ENCODE measurements around the gene ZNF536.

The ZNF536 gene

DNA sequence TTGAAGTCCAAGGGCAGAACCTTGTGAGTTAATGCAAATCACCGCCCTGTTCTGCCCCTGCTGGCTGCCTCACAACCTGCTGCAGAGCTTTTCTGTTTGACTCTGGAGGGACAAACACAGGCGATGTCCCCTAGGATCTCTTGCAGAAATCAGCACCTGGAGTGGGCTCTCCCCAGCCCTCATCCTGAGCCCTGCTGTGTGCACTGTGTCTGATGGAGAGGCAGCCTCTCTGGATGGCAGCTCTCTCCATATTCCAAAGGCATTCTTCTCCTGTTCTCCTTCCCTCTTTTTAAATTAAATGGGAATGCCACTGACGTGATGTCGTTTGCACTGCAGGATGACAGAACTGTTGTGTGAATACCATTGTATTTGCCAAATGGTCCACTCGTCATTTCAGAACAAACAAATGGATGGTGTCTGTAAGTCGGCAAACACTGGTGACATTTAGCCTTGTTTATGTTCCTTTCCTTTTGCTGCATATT, 184.1 kb downstream of the ZNF536 start:
- Histone ChIP-seq H3K23ac (ENCODE audit: low read length in 2 of 2) (no peak overlapping the region), H3K9ac (ENCODE audit: low read length) (no peak overlapping the region), H2AFZ (ENCODE audit: low read depth, low read length) (no peak overlapping the region), H3K4me3 (ENCODE audit: insufficient read depth in 1 of 2, low read depth in 1 of 2, low read length in 2 of 2) (no peak overlapping the region), H2BK12ac (ENCODE audit: low read length in 2 of 2) (no peak overlapping the region), H2BK5ac (ENCODE audit: low read depth, low read length, poor library complexity, severe bottlenecking) (no peak overlapping the region), H3K79me1 (replicated peaks; ENCODE audit: low read length, poor library complexity, severe bottlenecking) (no peaks in the 10 kb centered on the region), H3K14ac (ENCODE audit: low read length in 2 of 2) (no peak overlapping the region), H4K91ac (ENCODE audit: low read length) (no peak overlapping the region), H3K27ac (ENCODE audit: low read length, poor library complexity, severe bottlenecking) (no peak overlapping the region), H2BK120ac (ENCODE audit: low read depth, low read length) (no peak overlapping the region), H3K4ac (ENCODE audit: low read depth in 1 of 2, low read length in 2 of 2) (no peak overlapping the region), H3K4me1 (ENCODE audit: control insufficient read depth, insufficient read depth, low read depth, low read length) (no peaks in the 10 kb centered on the region), H3K9me3 (ENCODE audit: control insufficient read depth, low read length) (no peaks in the 10 kb centered on the region), H3K18ac (ENCODE audit: low read depth in 1 of 2, low read length in 2 of 2) (no peak overlapping the region), H4K8ac (ENCODE audit: low read length) (no peak overlapping the region), H3K36me3 (ENCODE audit: control insufficient read depth in 1 of 2, insufficient read depth in 2 of 2, low read depth in 1 of 2, low read length in 2 of 2) (no peaks in the 10 kb centered on the region), H2AK5ac (ENCODE audit: low read length, severe bottlenecking) (no peak overlapping the region), H2BK15ac (ENCODE audit: low read depth, poor library complexity, severe bottlenecking) (no peak overlapping the region), H3K4me2 (ENCODE audit: low read length, poor library complexity, severe bottlenecking) (no peak overlapping the region), H3K27me3 (ENCODE audit: control insufficient read depth in 1 of 2, insufficient read depth in 1 of 2, low read length in 2 of 2) (peaks cover 0 to 4% of the 10 kb centered on the region in 2 experiments)
- no peak for DNase-seq
- 43% methylated on average over 6 of the region's 6 CpGs for WGBS

DNA sequence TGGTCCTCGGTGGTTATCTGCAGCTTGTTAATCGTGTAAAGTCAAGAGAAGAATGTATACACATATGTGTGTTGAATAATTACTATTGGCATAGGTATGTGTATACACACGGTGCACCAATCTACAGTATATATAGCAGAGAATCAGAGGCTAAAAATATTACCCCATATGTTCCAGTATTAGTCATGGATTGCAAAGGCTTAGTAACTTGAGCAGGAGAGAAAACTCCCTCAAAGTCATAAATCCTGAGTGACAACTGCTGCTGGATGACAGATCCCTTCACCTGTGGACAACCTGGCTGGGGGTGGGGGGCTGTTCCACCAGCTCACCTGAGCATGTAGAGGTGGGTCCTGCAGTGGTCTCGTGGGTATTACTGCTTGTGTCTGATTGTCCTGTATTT, 185.0 kb downstream of the ZNF536 start:
- DNase-seq = no peak
- Histone ChIP-seq H3K18ac (ENCODE audit: low read depth in 1 of 2, low read length in 2 of 2) (no peak overlapping the region), H3K36me3 (ENCODE audit: control insufficient read depth in 1 of 2, insufficient read depth in 2 of 2, low read depth in 1 of 2, low read length in 2 of 2) (no peaks in the 10 kb centered on the region), H3K14ac (ENCODE audit: low read length in 2 of 2) (no peak overlapping the region), H2BK12ac (ENCODE audit: low read length in 2 of 2) (no peak overlapping the region), H3K23ac (ENCODE audit: low read length in 2 of 2) (no peak overlapping the region), H3K9me3 (ENCODE audit: control insufficient read depth, low read length) (no peaks in the 10 kb centered on the region), H3K4me3 (ENCODE audit: insufficient read depth in 1 of 2, low read depth in 1 of 2, low read length in 2 of 2) (no peak overlapping the region), H3K9ac (ENCODE audit: low read length) (no peak overlapping the region), H2BK120ac (ENCODE audit: low read depth, low read length) (no peak overlapping the region), H3K27ac (ENCODE audit: low read length, poor library complexity, severe bottlenecking) (no peak overlapping the region), H3K27me3 (ENCODE audit: control insufficient read depth in 1 of 2, insufficient read depth in 1 of 2, low read length in 2 of 2) (peaks cover 0 to 4% of the 10 kb centered on the region in 2 experiments), H2AFZ (ENCODE audit: low read depth, low read length) (no peak overlapping the region), H3K4me1 (ENCODE audit: control insufficient read depth, insufficient read depth, low read depth, low read length) (no peaks in the 10 kb centered on the region), H4K8ac (ENCODE audit: low read length) (no peak overlapping the region), H4K91ac (ENCODE audit: low read length) (no peak overlapping the region), H3K4me2 (ENCODE audit: low read length, poor library complexity, severe bottlenecking) (no peak overlapping the region), H2BK5ac (ENCODE audit: low read depth, low read length, poor library complexity, severe bottlenecking) (no peak overlapping the region), H2BK15ac (ENCODE audit: low read depth, poor library complexity, severe bottlenecking) (no peak overlapping the region), H2AK5ac (ENCODE audit: low read length, severe bottlenecking) (no peak overlapping the region), H3K79me1 (replicated peaks; ENCODE audit: low read length, poor library complexity, severe bottlenecking) (no peaks in the 10 kb centered on the region), H3K4ac (ENCODE audit: low read depth in 1 of 2, low read length in 2 of 2) (no peak overlapping the region)
- 100% methylated on average over 1 of the region's 4 CpGs for WGBS

DNA sequence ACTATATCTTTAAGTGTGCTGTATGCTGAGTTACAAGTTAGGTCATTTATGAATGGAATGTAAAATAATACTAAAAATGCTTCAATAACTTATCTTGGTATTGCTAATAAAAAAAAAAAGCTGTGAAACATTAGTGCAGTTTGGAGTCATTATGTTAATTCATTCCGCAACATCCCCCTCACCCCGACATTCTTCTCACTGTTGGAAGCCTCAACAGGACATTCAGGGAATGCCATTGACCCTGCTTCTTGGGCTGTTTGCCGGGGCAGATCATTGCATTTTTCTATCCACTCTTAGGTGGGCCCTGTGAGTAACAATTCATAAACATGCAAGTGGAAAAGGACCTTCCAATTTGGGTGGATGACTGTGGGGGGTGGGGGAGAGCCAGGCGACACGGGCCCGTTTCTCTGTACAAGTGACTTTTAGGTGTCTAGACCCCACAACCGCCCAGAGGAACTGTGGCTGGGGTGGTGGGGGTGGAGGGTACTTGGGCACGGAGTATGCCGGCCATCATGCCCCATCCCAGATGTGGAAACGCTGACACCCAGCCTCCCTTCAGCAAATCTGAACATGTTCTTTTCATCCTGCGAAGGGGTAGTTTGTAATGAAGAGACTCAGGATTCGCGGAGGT, 185.9 kb downstream of the ZNF536 start:
- Histone ChIP-seq H4K91ac (ENCODE audit: low read length) (no peak overlapping the region), H3K4me1 (ENCODE audit: control insufficient read depth, insufficient read depth, low read depth, low read length) (no peaks in the 10 kb centered on the region), H2AK5ac (ENCODE audit: low read length, severe bottlenecking) (no peak overlapping the region), H3K27ac (ENCODE audit: low read length, poor library complexity, severe bottlenecking) (no peak overlapping the region), H3K18ac (ENCODE audit: low read depth in 1 of 2, low read length in 2 of 2) (no peak overlapping the region), H3K14ac (ENCODE audit: low read length in 2 of 2) (no peak overlapping the region), H3K9me3 (ENCODE audit: control insufficient read depth, low read length) (no peaks in the 10 kb centered on the region), H3K4me3 (ENCODE audit: insufficient read depth in 1 of 2, low read depth in 1 of 2, low read length in 2 of 2) (no peak overlapping the region), H2AFZ (ENCODE audit: low read depth, low read length) (no peak overlapping the region), H2BK5ac (ENCODE audit: low read depth, low read length, poor library complexity, severe bottlenecking) (no peak overlapping the region), H2BK15ac (ENCODE audit: low read depth, poor library complexity, severe bottlenecking) (no peak overlapping the region), H3K79me1 (replicated peaks; ENCODE audit: low read length, poor library complexity, severe bottlenecking) (no peaks in the 10 kb centered on the region), H3K23ac (ENCODE audit: low read length in 2 of 2) (no peak overlapping the region), H3K4me2 (ENCODE audit: low read length, poor library complexity, severe bottlenecking) (no peak overlapping the region), H3K27me3 (ENCODE audit: control insufficient read depth in 1 of 2, insufficient read depth in 1 of 2, low read length in 2 of 2) (peaks cover 0 to 4% of the 10 kb centered on the region in 2 experiments), H3K36me3 (ENCODE audit: control insufficient read depth in 1 of 2, insufficient read depth in 2 of 2, low read depth in 1 of 2, low read length in 2 of 2) (no peaks in the 10 kb centered on the region), H4K8ac (ENCODE audit: low read length) (no peak overlapping the region), H3K4ac (ENCODE audit: low read depth in 1 of 2, low read length in 2 of 2) (no peak overlapping the region), H3K9ac (ENCODE audit: low read length) (no peak overlapping the region), H2BK12ac (ENCODE audit: low read length in 2 of 2) (no peak overlapping the region), H2BK120ac (ENCODE audit: low read depth, low read length) (no peak overlapping the region)
- 54% methylated on average over 11 of the region's 13 CpGs for WGBS
- no peak for DNase-seq

DNA sequence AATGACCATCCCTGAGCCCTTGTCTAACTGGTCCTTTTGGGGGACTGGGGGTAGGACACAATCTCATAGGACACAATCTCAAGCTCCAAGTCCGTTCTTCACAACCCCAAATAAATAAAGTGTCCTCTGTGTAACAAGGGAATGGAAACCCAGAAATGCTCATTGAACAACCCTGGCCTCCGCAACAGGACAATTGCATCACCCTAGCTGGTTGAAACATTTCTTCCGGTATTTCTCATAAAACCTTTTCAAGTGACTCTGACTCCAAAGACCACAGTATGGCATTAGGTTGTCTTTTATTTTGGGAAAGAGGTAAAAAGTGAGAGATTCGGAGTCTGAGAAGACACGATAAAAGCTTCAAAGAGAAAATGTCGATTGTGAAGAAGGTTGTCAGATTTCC, 186.6 kb downstream of the ZNF536 start:
- Histone ChIP-seq H3K27ac (ENCODE audit: low read length, poor library complexity, severe bottlenecking) (no peak overlapping the region), H2BK12ac (ENCODE audit: low read length in 2 of 2) (no peak overlapping the region), H2BK120ac (ENCODE audit: low read depth, low read length) (no peak overlapping the region), H3K4me1 (ENCODE audit: control insufficient read depth, insufficient read depth, low read depth, low read length) (no peaks in the 10 kb centered on the region), H3K14ac (ENCODE audit: low read length in 2 of 2) (no peak overlapping the region), H3K4me2 (ENCODE audit: low read length, poor library complexity, severe bottlenecking) (no peak overlapping the region), H3K36me3 (ENCODE audit: control insufficient read depth in 1 of 2, insufficient read depth in 2 of 2, low read depth in 1 of 2, low read length in 2 of 2) (no peaks in the 10 kb centered on the region), H3K4me3 (ENCODE audit: insufficient read depth in 1 of 2, low read depth in 1 of 2, low read length in 2 of 2) (no peak overlapping the region), H2AFZ (ENCODE audit: low read depth, low read length) (no peak overlapping the region), H2BK15ac (ENCODE audit: low read depth, poor library complexity, severe bottlenecking) (no peak overlapping the region), H3K27me3 (ENCODE audit: control insufficient read depth in 1 of 2, insufficient read depth in 1 of 2, low read length in 2 of 2) (peaks cover 0 to 4% of the 10 kb centered on the region in 2 experiments), H3K9ac (ENCODE audit: low read length) (no peak overlapping the region), H3K4ac (ENCODE audit: low read depth in 1 of 2, low read length in 2 of 2) (no peak overlapping the region), H3K23ac (ENCODE audit: low read length in 2 of 2) (no peak overlapping the region), H3K79me1 (replicated peaks; ENCODE audit: low read length, poor library complexity, severe bottlenecking) (no peaks in the 10 kb centered on the region), H3K18ac (ENCODE audit: low read depth in 1 of 2, low read length in 2 of 2) (no peak overlapping the region), H2AK5ac (ENCODE audit: low read length, severe bottlenecking) (no peak overlapping the region), H2BK5ac (ENCODE audit: low read depth, low read length, poor library complexity, severe bottlenecking) (no peak overlapping the region), H4K91ac (ENCODE audit: low read length) (no peak overlapping the region), H4K8ac (ENCODE audit: low read length) (no peak overlapping the region), H3K9me3 (ENCODE audit: control insufficient read depth, low read length) (no peaks in the 10 kb centered on the region)
- 83% methylated on average over 6 of the region's 6 CpGs for WGBS
- DNase-seq = no peak

Measured in mesenchymal stem cell (in vitro differentiated cells and primary cell).